ENCODE measurements around the gene RNF151. TPM values are rescaled to one million over a fixed set of nuclear protein-coding genes. Genes with fewer than 3 reads are reported as not detected.

RNF151 gene
- total and polyA plus RNA-seq, 11 donors: not detected

Other genes with a start within 250 kb of the RNF151 start
- gene NME3, start 195.3 kb upstream of the RNF151 start, total RNA-seq: 10 to 100 TPM; 24.4 to 68.3 (median 31.3) TPM
- 10 to 100 TPM; 27.4 to 86.4 TPM for gene NME3, start 195.3 kb upstream of the RNF151 start, polyA plus RNA-seq
- 10 to 100 TPM in 2 of 9 donors, 1 to 10 TPM in 7; 3.4 to 12.9 (median 6.0) TPM for gene EME2, start 194.0 kb upstream of the RNF151 start, total RNA-seq
- gene EME2, start 194.0 kb upstream of the RNF151 start, polyA plus RNA-seq: 1 to 10 TPM; 3.6 to 7.8 TPM
- gene MRPS34, start 193.7 kb upstream of the RNF151 start, total RNA-seq: 100 to 1,000 TPM in 2 of 9 donors, 10 to 100 TPM in 7; 58.0 to 123 (median 79.3) TPM
- gene MRPS34, start 193.7 kb upstream of the RNF151 start, polyA plus RNA-seq: 100 to 1,000 TPM; 117 to 118 TPM
- gene SPSB3, start 184.3 kb upstream of the RNF151 start, total RNA-seq: 100 to 1,000 TPM in 1 of 9 donors, 10 to 100 TPM in 8; 25.8 to 100 (median 31.8) TPM
- 10 to 100 TPM; 44.5 to 52.0 TPM for gene SPSB3, start 184.3 kb upstream of the RNF151 start, polyA plus RNA-seq
- 10 to 100 TPM; 26.7 to 81.9 (median 30.1) TPM for gene NUBP2, start 183.9 kb upstream of the RNF151 start, total RNA-seq
- gene NUBP2, start 183.9 kb upstream of the RNF151 start, polyA plus RNA-seq: 10 to 100 TPM; 41.2 to 63.1 TPM
- gene IGFALS, start 173.2 kb upstream of the RNF151 start, total RNA-seq: under 1 TPM in 2 of 9 donors, not detected in 7; 0.12 to 0.38 TPM
- gene IGFALS, start 173.2 kb upstream of the RNF151 start, polyA plus RNA-seq: under 1 TPM in 1 of 2 donors, not detected in 1; 0.23 TPM
- 100 to 1,000 TPM; 111 to 358 (median 165) TPM for gene HAGH, start 140.0 kb upstream of the RNF151 start, total RNA-seq
- gene HAGH, start 140.0 kb upstream of the RNF151 start, polyA plus RNA-seq: 100 to 1,000 TPM; 155 to 226 TPM
- gene FAHD1, start 139.7 kb upstream of the RNF151 start, total RNA-seq: 10 to 100 TPM; 19.2 to 83.8 (median 28.4) TPM
- gene FAHD1, start 139.7 kb upstream of the RNF151 start, polyA plus RNA-seq: 10 to 100 TPM; 46.8 to 47.4 TPM
- not detected for gene MEIOB, start 94.7 kb upstream of the RNF151 start, total RNA-seq
- gene MEIOB, start 94.7 kb upstream of the RNF151 start, polyA plus RNA-seq: not detected
- not detected for gene HS3ST6, start 48.4 kb upstream of the RNF151 start, total RNA-seq
- not detected for gene HS3ST6, start 48.4 kb upstream of the RNF151 start, polyA plus RNA-seq
- gene MSRB1, start 23.7 kb upstream of the RNF151 start, total RNA-seq: 10 to 100 TPM; 12.4 to 49.2 (median 31.1) TPM
- gene MSRB1, start 23.7 kb upstream of the RNF151 start, polyA plus RNA-seq: 10 to 100 TPM; 48.4 to 70.2 TPM
- 100 to 1,000 TPM; 117 to 279 (median 216) TPM for gene RPL3L, start 12.2 kb upstream of the RNF151 start, total RNA-seq
- gene RPL3L, start 12.2 kb upstream of the RNF151 start, polyA plus RNA-seq: 100 to 1,000 TPM in 1 of 2 donors, 10 to 100 TPM in 1; 86.5 to 180 TPM
- 1,000 to 10,000 TPM in 2 of 9 donors, 100 to 1,000 TPM in 7; 316 to 1,519 (median 542) TPM for gene NDUFB10, start 7.3 kb upstream of the RNF151 start, total RNA-seq
- gene NDUFB10, start 7.3 kb upstream of the RNF151 start, polyA plus RNA-seq: 1,000 to 10,000 TPM in 1 of 2 donors, 100 to 1,000 TPM in 1; 732 to 1,618 TPM
- gene RPS2, start 2.0 kb upstream of the RNF151 start, total RNA-seq: 1,000 to 10,000 TPM in 4 of 9 donors, 100 to 1,000 TPM in 5; 673 to 1,554 (median 968) TPM
- 1,000 to 10,000 TPM; 1,419 to 2,484 TPM for gene RPS2, start 2.0 kb upstream of the RNF151 start, polyA plus RNA-seq
- gene TBL3, start 5.2 kb downstream of the RNF151 start, total RNA-seq: 10 to 100 TPM; 19.3 to 68.7 (median 21.5) TPM
- 10 to 100 TPM; 57.9 to 59.5 TPM for gene TBL3, start 5.2 kb downstream of the RNF151 start, polyA plus RNA-seq
- not detected for gene NOXO1, start 14.6 kb downstream of the RNF151 start, total RNA-seq
- under 1 TPM; 0.06 to 0.15 TPM for gene NOXO1, start 14.6 kb downstream of the RNF151 start, polyA plus RNA-seq
- gene GFER, start 17.3 kb downstream of the RNF151 start, total RNA-seq: 10 to 100 TPM; 18.0 to 29.9 (median 23.5) TPM
- 10 to 100 TPM; 36.6 to 51.1 TPM for gene GFER, start 17.3 kb downstream of the RNF151 start, polyA plus RNA-seq
- 1 to 10 TPM in 3 of 9 donors, under 1 TPM in 6; 0.19 to 1.3 (median 0.86) TPM for gene SYNGR3, start 23.1 kb downstream of the RNF151 start, total RNA-seq
- gene SYNGR3, start 23.1 kb downstream of the RNF151 start, polyA plus RNA-seq: 1 to 10 TPM in 1 of 2 donors, under 1 TPM in 1; 0.53 to 2.7 TPM
- 10 to 100 TPM; 10.9 to 47.4 (median 17.0) TPM for gene ZNF598, start 43.0 kb downstream of the RNF151 start, total RNA-seq
- 10 to 100 TPM in 1 of 2 donors, 1 to 10 TPM in 1; 9.4 to 33.8 TPM for gene ZNF598, start 43.0 kb downstream of the RNF151 start, polyA plus RNA-seq
- under 1 TPM in 1 of 9 donors, not detected in 8; 0.69 TPM for gene NPW, start 52.9 kb downstream of the RNF151 start, total RNA-seq
- gene NPW, start 52.9 kb downstream of the RNF151 start, polyA plus RNA-seq: under 1 TPM in 1 of 2 donors, not detected in 1; 0.19 TPM
- 100 to 1,000 TPM; 124 to 496 (median 227) TPM for gene NHERF2, start 60.0 kb downstream of the RNF151 start, total RNA-seq
- gene NHERF2, start 60.0 kb downstream of the RNF151 start, polyA plus RNA-seq: 100 to 1,000 TPM; 213 to 396 TPM
- 10 to 100 TPM in 7 of 9 donors, 1 to 10 TPM in 2; 9.0 to 25.0 (median 11.7) TPM for gene NTHL1, start 81.0 kb downstream of the RNF151 start, total RNA-seq
- 10 to 100 TPM; 13.1 to 32.3 TPM for gene NTHL1, start 81.0 kb downstream of the RNF151 start, polyA plus RNA-seq
- gene TSC2, start 81.1 kb downstream of the RNF151 start, total RNA-seq: 10 to 100 TPM; 48.4 to 94.5 (median 70.4) TPM
- 10 to 100 TPM; 33.3 to 44.8 TPM for gene TSC2, start 81.1 kb downstream of the RNF151 start, polyA plus RNA-seq
- gene PKD1, start 169.0 kb downstream of the RNF151 start, total RNA-seq: 100 to 1,000 TPM in 6 of 9 donors, 10 to 100 TPM in 3; 64.9 to 441 (median 110) TPM
- gene PKD1, start 169.0 kb downstream of the RNF151 start, polyA plus RNA-seq: 100 to 1,000 TPM in 1 of 2 donors, 10 to 100 TPM in 1; 90.6 to 105 TPM
- gene RAB26, start 181.8 kb downstream of the RNF151 start, total RNA-seq: 1 to 10 TPM in 4 of 9 donors, under 1 TPM in 5; 0.36 to 5.0 (median 0.75) TPM
- gene RAB26, start 181.8 kb downstream of the RNF151 start, polyA plus RNA-seq: 1 to 10 TPM in 1 of 2 donors, under 1 TPM in 1; 0.28 to 3.3 TPM
- 10 to 100 TPM; 20.2 to 40.2 (median 27.0) TPM for gene TRAF7, start 188.9 kb downstream of the RNF151 start, total RNA-seq
- 10 to 100 TPM; 12.2 to 39.5 TPM for gene TRAF7, start 188.9 kb downstream of the RNF151 start, polyA plus RNA-seq
- gene CASKIN1, start 229.7 kb downstream of the RNF151 start, total RNA-seq: 1 to 10 TPM in 8 of 9 donors, under 1 TPM in 1; 0.77 to 7.0 (median 2.1) TPM
- gene CASKIN1, start 229.7 kb downstream of the RNF151 start, polyA plus RNA-seq: 1 to 10 TPM in 1 of 2 donors, under 1 TPM in 1; 0.37 to 4.0 TPM
- 10 to 100 TPM; 19.8 to 49.0 (median 22.8) TPM for gene MLST8, start 238.6 kb downstream of the RNF151 start, total RNA-seq
- gene MLST8, start 238.6 kb downstream of the RNF151 start, polyA plus RNA-seq: 10 to 100 TPM; 28.5 to 42.3 TPM
- 10 to 100 TPM in 2 of 9 donors, 1 to 10 TPM in 7; 1.7 to 11.7 (median 5.5) TPM for gene BRICD5, start 244.0 kb downstream of the RNF151 start, total RNA-seq
- 1 to 10 TPM; 3.8 to 7.6 TPM for gene BRICD5, start 244.0 kb downstream of the RNF151 start, polyA plus RNA-seq
- gene PGP, start 248.0 kb downstream of the RNF151 start, total RNA-seq: 10 to 100 TPM; 19.6 to 44.0 (median 33.8) TPM
- 10 to 100 TPM; 24.6 to 31.7 TPM for gene PGP, start 248.0 kb downstream of the RNF151 start, polyA plus RNA-seq

All from heart left ventricle (tissue), 11 donors.